Activated effector memory CD4-positive, alpha-beta T cell treated with Interleukin-2 at 50 U/mL for 16 hours (primary cell): ENCODE data around the gene RAB33B.

ENCODE experiments used
- DNase-seq: peaks from one replicate; pipeline ENCODE4 v3.0.0-alpha.2; 2020

Gene RAB33B

GRCh38 chr4:139511320-139511719 lies 57.4 kb downstream of the RAB33B start:
- no peak for DNase-seq

DNA sequence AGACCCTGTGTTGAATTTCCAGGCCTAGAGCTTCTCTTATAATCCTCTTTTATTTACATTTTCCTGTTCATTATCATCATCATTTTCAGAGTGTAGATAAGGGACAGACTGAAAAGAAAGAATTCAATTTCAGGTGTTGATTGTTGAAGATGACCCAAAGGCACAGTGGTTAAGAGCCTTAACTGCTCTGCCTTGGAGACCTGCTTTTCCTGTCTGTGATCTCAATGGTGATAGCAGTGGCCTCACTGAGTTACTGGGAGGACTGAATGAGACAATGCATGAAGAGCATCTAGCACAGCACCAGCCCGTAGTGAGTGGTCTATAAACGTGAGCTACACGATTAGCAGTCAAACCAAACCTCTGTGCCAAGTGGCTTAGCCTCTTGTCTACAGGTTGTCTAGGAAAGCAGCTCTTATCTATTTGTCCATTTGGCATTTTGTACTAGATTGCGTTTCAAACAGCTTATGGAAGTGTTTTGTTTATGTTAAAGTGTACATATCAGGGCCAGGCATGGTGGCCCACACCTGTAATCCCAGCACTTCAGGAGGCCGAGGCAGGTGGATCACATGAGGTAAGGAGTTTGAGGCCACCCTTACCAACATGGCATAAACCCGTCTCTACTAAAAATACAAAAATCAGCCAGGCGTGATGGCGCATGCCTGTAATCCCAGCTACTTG lies 60.6 kb downstream of the RAB33B start:
- DNase-seq: no peak

DNA sequence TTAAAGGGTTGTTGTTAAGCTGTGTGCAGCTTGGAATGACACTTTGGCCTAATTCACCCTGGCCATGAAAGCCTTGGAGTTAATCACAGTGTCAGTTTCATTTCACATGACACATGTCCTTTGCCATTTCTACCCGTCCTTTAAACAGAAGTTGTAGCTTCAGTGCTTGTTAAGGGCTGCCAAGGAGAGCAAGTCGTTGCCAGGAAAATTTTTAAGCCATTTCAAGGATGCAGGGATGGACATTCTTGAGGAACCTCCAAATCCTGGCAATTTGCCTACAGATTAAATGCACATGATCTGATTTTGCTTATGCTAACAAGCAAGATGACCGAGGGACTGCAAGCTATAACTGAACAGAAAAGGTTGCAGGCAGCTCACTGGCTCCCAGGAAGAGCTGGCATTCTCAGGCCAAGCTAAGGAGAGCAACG lies 61.6 kb downstream of the RAB33B start:
- no peak for DNase-seq

DNA sequence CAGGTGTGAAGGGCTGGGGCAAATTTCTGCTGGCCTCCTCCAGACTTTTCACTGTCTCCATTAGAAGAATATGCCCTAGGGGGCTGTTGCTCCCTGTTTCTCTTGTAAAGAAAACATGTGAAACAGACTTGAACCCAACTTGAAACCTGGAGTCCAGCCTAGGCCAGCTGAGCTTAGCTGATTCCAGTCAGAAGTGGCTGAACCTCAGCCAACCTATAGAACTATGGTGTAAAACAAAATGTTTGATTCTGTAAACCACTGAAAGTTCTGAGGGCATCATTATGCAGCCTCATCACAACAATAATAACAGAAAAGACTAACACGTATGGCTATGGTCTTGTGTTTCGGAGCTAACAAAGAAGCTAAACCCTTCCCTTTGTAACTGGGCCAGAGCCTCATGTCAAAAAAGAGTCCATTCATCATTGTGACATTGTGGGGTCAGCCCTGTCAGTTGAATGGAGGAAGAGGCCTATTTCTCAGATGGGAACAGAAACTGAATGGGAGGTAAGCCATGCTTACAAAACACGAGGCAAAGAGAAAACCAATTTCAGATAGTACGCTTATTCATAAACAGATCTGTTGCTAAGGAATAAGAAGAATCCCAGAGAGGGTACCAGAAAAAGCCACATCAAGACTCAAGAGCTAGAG lies 68.0 kb downstream of the RAB33B start:
- DNase-seq: no peak

DNA sequence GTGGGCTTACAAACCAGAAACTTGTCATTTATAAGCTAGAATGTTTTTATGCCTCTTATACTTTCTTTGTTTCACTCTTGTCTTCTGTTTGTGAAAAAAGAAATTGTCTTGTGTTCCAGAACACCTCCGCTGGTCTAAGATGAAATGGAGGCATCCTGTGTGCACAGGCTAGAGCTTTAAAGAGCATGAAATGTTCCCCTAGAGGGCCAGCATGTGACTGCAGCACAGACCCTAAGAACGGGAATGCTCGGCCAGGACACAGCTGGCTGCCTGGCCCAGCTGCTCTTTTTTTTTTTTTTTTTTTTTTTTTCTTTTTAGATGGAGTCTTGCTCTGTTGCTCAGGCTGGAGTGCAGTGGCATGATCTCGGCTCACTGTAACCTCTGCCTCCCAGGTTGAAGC lies 68.5 kb downstream of the RAB33B start:
- DNase-seq: no peak

DNA sequence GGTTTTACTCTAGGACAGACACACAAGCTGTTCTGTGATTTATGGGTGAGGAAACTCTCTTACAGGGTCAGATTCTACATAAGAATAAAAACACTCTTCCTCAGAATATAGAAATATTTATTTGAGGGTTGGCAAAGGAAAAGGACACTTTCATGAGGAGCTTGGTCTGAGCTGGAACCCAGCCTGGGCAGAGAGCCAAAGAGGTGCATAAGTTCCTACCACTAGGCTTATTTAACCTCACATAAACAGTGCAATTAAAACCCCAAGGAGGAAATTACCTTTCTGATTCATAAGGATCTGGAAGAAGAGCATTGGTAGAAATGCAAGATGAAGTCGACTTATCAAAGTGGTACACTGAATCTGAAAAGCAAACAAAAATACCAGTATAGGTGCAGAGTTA lies 69.2 kb downstream of the RAB33B start:
- DNase-seq: no peak

- DNase-seq: no peak
Measured at GRCh38 chr4:139524062-139524631, 70.2 kb downstream of the RAB33B start.

GRCh38 chr4:139525414-139525813 lies 71.5 kb downstream of the RAB33B start:
- no peak for DNase-seq
